HCT116 (cell line): ENCODE measurements around the gene AGMAT. TPM values are rescaled to one million over a fixed set of nuclear protein-coding genes. Genes with fewer than 3 reads are reported as not detected.

Experiments
- ATAC-seq: fragments of 200-7000 bp; cut with Tn5 transposase; 2 replicates; pipeline ENCODE4 v1.9.1; 2020; ENCODE audit warnings: mild to moderate bottlenecking, moderate library complexity
- BruUV-seq: library from RNA; stranded (reverse); fragments of 400-500 nt; replicated peaks from 2 replicates; lab custom pipeline; 2021; lab: Mats Ljungman, UMichigan
- CTCF ChIA-PET: fragments of 300-600 bp; sonication (Branson Sonifier 250); formaldehyde crosslinking; loops from one replicate; lab custom pipeline; 2021; ENCODE audit warnings: antibody characterized with exemption; lab: Charles Lee
- POLR2A ChIA-PET: fragments of 300-600, 350-600 bp; sonication (Branson Sonifier 250); formaldehyde crosslinking; loops from one replicate; lab custom pipeline; 2021; ENCODE audit warnings: antibody characterized with exemption; lab: Charles Lee
- RAD21 ChIA-PET, 2 experiments: fragments of 300-600 bp; sonication (Branson Sonifier 250); formaldehyde crosslinking; loops; one replicate each; lab custom pipeline; 2023; ENCODE audit warnings: low total read pairs in 2 of 2; ENCODE audit not compliant: uncharacterized antibody in 2 of 2, unreplicated experiment in 2 of 2, low non-redundant PET in 1 of 2; lab: Charles Lee
- DNase-seq: peaks from one replicate; pipeline ENCODE4 v3.0.0-alpha.2; 2010; ENCODE audit warnings: low read depth, low spot score
- H2AFZ ChIP-seq: fragments of 200-600 bp; shearing (Covaris generic), sonication (generic); 2 replicates; pipeline ENCODE4 v1.6.1; 2017; ENCODE audit warnings: low read depth, mixed run types, mixed read lengths, antibody characterized with exemption, low read length; ENCODE audit not compliant: poor library complexity, severe bottlenecking
- H3K27ac ChIP-seq: 2 replicates; pipeline ENCODE4 v1.5.1; 2012; ENCODE audit warnings: low read depth, low read length
- H3K27me3 ChIP-seq: fragments of 200-600 bp; sonication (generic); 2 replicates; pipeline ENCODE4 v1.6.1; 2016; ENCODE audit warnings: mixed run types, low read length, mixed read lengths; ENCODE audit not compliant: insufficient read depth
- H3K36me3 ChIP-seq, 2 experiments: fragments of 200-500 bp in 1 of 2; fragments of 200-600 bp in 1 of 2; sonication (Bioruptor generic) in 1 of 2; sonication (generic) in 1 of 2; 2 replicates each; pipeline versions ENCODE4 v1.5.1 to v1.6.1; 2014 to 2016; ENCODE audit warnings: low read length in 2 of 2, inconsistent platforms in 1 of 2, mixed read lengths in 1 of 2, mixed run types in 1 of 2; ENCODE audit not compliant: insufficient read depth in 2 of 2, control insufficient read depth in 1 of 2
- H3K4me1 ChIP-seq, 2 experiments: fragments of 200-600 bp in 1 of 2; sonication (generic) in 1 of 2; 2 replicates each; pipeline versions ENCODE4 v1.5.1 to v1.6.1; 2012 to 2017; ENCODE audit warnings: low read length in 2 of 2, inconsistent platforms in 1 of 2, mild to moderate bottlenecking in 1 of 2, mixed read lengths in 1 of 2, mixed run types in 1 of 2, moderate library complexity in 1 of 2; ENCODE audit not compliant: insufficient read depth in 2 of 2, control insufficient read depth in 1 of 2
- H3K4me2 ChIP-seq: fragments of 200-600 bp; sonication (generic); 2 replicates; pipeline ENCODE4 v1.6.1; 2017; ENCODE audit warnings: mixed run types, low read length, mixed read lengths
- H3K4me3 ChIP-seq, 2 experiments: fragments of 200-600 bp in 1 of 2; sonication (generic) in 1 of 2; replicated peaks in 1 of 2; 2 replicates each; pipeline ENCODE4 v1.5.1; 2011 to 2016; ENCODE audit warnings: low read length in 2 of 2, control low read depth in 1 of 2, low read depth in 1 of 2, mild to moderate bottlenecking in 1 of 2, mixed read lengths in 1 of 2, mixed run types in 1 of 2
- H3K79me2 ChIP-seq: fragments of 200-600 bp; sonication (generic); 2 replicates; pipeline ENCODE4 v1.6.1; 2017; ENCODE audit warnings: mild to moderate bottlenecking, mixed run types, low read length, moderate library complexity, mixed read lengths; ENCODE audit not compliant: insufficient read depth
- H3K9ac ChIP-seq: fragments of 200-600 bp; sonication (generic); 2 replicates; pipeline ENCODE4 v1.6.1; 2016; ENCODE audit warnings: low read length, mixed read lengths
- H3K9me2 ChIP-seq: fragments of 200-600 bp; sonication (generic), shearing (Covaris generic); 2 replicates; pipeline ENCODE4 v1.6.1; 2017; ENCODE audit warnings: mixed run types, mild to moderate bottlenecking, moderate library complexity; ENCODE audit not compliant: insufficient read depth
- H3K9me3 ChIP-seq, 2 experiments: fragments of 200-500 bp in 1 of 2; fragments of 200-600 bp in 1 of 2; sonication (Bioruptor generic) in 1 of 2; sonication (generic) in 1 of 2; 2 replicates each; pipeline ENCODE4 v1.6.1; 2014 to 2017; ENCODE audit warnings: low read length in 2 of 2, mixed read lengths in 2 of 2, inconsistent platforms in 1 of 2, low read depth in 1 of 2, mild to moderate bottlenecking in 1 of 2, mixed run types in 1 of 2, moderate library complexity in 1 of 2; ENCODE audit not compliant: control insufficient read depth in 1 of 2, insufficient read depth in 1 of 2
- H4K20me1 ChIP-seq: fragments of 200-600 bp; sonication (generic), shearing (Covaris generic); 2 replicates; pipeline ENCODE4 v1.6.1; 2017; ENCODE audit warnings: mixed run types, mild to moderate bottlenecking, moderate library complexity; ENCODE audit not compliant: insufficient read depth
- ATF3 ChIP-seq: IDR thresholded peaks from 2 replicates; pipeline ENCODE4 v1.6.1; 2012
- EGR1 ChIP-seq: IDR thresholded peaks from 2 replicates; pipeline ENCODE4 v1.6.1; 2012; ENCODE audit warnings: low read depth
- ELF1 ChIP-seq: IDR thresholded peaks from 2 replicates; pipeline ENCODE4 v1.6.1; 2012; ENCODE audit warnings: low read depth, borderline replicate concordance
- EZH2 ChIP-seq: fragments of 200-600 bp; sonication (generic); IDR thresholded peaks from 2 replicates; pipeline ENCODE4 v1.6.1; 2017; ENCODE audit warnings: antibody characterized with exemption, mixed run types
- EZH2phosphoT487 ChIP-seq: fragments of 200-600 bp; IDR thresholded peaks from 2 replicates; pipeline ENCODE4 v1.6.1; 2018; ENCODE audit warnings: antibody characterized with exemption, borderline replicate concordance
- JUND ChIP-seq: IDR thresholded peaks from 2 replicates; pipeline ENCODE4 v1.6.1; 2012
- POLR2A ChIP-seq: IDR thresholded peaks from 2 replicates; pipeline ENCODE4 v1.7.0; 2011; ENCODE audit warnings: borderline replicate concordance; ENCODE audit not compliant: insufficient read depth, insufficient read length; ENCODE audit errors: extremely low read depth
- RAD21 ChIP-seq: IDR thresholded peaks from 2 replicates; pipeline ENCODE4 v1.6.1; 2012; ENCODE audit warnings: low read depth, mild to moderate bottlenecking
- SP1 ChIP-seq: IDR thresholded peaks from 2 replicates; pipeline ENCODE4 v1.6.1; 2012; ENCODE audit warnings: low read depth
- YY1 ChIP-seq: IDR thresholded peaks from 2 replicates; pipeline ENCODE4 v1.6.1; 2011; ENCODE audit warnings: low read length, low read depth, moderate library complexity, mild to moderate bottlenecking; ENCODE audit not compliant: insufficient replicate concordance; ENCODE audit errors: extremely low read depth
- ZBTB33 ChIP-seq: IDR thresholded peaks from 2 replicates; pipeline ENCODE4 v1.6.1; 2011; ENCODE audit warnings: mild to moderate bottlenecking, low read length, moderate library complexity; ENCODE audit not compliant: insufficient replicate concordance; ENCODE audit errors: extremely low read depth
- ZNF274 ChIP-seq: fragments of 200-500 bp; sonication (Bioruptor generic); IDR thresholded peaks from 2 replicates; pipeline ENCODE4 v1.6.1; 2014; ENCODE audit warnings: mild to moderate bottlenecking, low read depth, low read length, inconsistent platforms
- intact Hi-C: fragments of 100-400 bp; cut with micrococcal nuclease; formaldehyde crosslinking; loops from 2 replicates; pipeline ENCODE4 v1.10.0; 2022
- total RNA-seq: library from RNA; stranded (reverse); gene quantifications from one replicate; pipeline ENCODE4 v1.2.1, GENCODE V29; 2021; ENCODE audit not compliant: unreplicated experiment
- TF ChIP-seq, protein P1 (sequence below): IDR thresholded peaks from 2 replicates; pipeline ENCODE4 v1.6.1; 2012
- TF ChIP-seq, protein P2 (sequence below), 3 experiments: fragments of 200-600 bp in 1 of 3; sonication (generic) in 1 of 3; IDR thresholded peaks in 2 of 3; conservative IDR thresholded peaks in 1 of 3; 2 replicates each; pipeline ENCODE4 v1.5.1; 2012 to 2017; ENCODE audit warnings: low read depth in 2 of 3, low read length in 2 of 3, antibody characterized with exemption in 1 of 3, borderline replicate concordance in 1 of 3, control low read depth in 1 of 3, mild to moderate bottlenecking in 1 of 3, mixed read lengths in 1 of 3, mixed run types in 1 of 3, moderate library complexity in 1 of 3; ENCODE audit not compliant: insufficient read depth in 1 of 3

The AGMAT gene
- total RNA-seq, 1 experiment from 2014 or later: not detected

DNA sequence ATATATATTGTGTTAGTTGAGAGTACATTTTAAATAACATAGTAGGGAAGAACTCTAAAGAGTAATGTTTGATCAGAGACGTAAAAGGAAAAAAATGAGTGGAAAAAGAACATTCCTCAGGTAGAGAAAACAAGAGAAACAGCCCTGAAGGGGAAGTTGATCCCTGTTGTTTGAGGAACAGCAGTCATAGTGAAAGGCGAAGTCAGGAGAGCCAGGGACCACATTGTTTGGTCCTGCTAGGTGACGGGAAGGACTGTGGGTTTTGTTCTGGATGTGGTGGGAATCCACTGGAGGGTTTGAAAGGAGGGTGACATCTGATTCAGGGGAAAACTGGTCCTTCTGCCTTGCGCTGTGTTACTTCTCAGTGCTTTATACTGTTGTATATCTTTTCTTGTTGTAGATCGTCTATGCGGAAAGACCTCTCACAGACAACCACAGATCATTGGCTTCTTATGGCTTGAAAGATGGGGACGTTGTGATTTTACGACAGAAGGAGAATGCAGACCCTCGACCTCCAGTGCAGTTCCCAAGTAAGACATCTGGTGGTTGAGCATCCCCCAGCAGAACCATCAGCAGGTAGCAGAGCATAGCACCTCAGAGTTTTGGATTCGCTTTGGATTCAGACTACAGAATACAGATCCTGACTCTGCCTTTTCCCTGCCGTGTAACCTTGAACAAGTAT is 41.6 kb upstream of the AGMAT start:
- Histone ChIP-seq H3K9ac (no peak overlapping the region), H3K4me3 (no peak overlapping the region), H3K79me2 (peaks cover 85% of the 10 kb centered on the region), H3K4me1 (no peaks in the 10 kb centered on the region), H3K36me3 (peaks cover 14 to 25% of the 10 kb centered on the region in 2 experiments; a peak in 3 of 4 replicates), H3K9me2 (no peaks in the 10 kb centered on the region), H3K27me3 (no peaks in the 10 kb centered on the region), H3K4me2 (no peak overlapping the region), H3K27ac (no peak overlapping the region), H4K20me1 (no peaks in the 10 kb centered on the region; the same call in 1 of the 2 replicates), H3K9me3 (no peaks in the 10 kb centered on the region), H2AFZ (no peak overlapping the region)
- ChIA-PET RAD21 (no interaction called here), POLR2A (no interaction called here), CTCF (no interaction called here)
- DNase-seq (no peak), ATAC-seq (no peak)
- TF ChIP-seq ZBTB33: no peak
- no peak for TF ChIP-seq ELF1
- no peak for TF ChIP-seq EGR1
- TF ChIP-seq ATF3: no peak
- no peak for TF ChIP-seq POLR2A
- no peak for TF ChIP-seq SP1
- no peak for TF ChIP-seq YY1
- no peak for TF ChIP-seq RAD21
- no peak for TF ChIP-seq ZNF274
- TF ChIP-seq EZH2phosphoT487: no peak
- TF ChIP-seq, protein P1, sequence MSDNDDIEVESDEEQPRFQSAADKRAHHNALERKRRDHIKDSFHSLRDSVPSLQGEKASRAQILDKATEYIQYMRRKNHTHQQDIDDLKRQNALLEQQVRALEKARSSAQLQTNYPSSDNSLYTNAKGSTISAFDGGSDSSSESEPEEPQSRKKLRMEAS: no peak
- TF ChIP-seq, protein P2, sequence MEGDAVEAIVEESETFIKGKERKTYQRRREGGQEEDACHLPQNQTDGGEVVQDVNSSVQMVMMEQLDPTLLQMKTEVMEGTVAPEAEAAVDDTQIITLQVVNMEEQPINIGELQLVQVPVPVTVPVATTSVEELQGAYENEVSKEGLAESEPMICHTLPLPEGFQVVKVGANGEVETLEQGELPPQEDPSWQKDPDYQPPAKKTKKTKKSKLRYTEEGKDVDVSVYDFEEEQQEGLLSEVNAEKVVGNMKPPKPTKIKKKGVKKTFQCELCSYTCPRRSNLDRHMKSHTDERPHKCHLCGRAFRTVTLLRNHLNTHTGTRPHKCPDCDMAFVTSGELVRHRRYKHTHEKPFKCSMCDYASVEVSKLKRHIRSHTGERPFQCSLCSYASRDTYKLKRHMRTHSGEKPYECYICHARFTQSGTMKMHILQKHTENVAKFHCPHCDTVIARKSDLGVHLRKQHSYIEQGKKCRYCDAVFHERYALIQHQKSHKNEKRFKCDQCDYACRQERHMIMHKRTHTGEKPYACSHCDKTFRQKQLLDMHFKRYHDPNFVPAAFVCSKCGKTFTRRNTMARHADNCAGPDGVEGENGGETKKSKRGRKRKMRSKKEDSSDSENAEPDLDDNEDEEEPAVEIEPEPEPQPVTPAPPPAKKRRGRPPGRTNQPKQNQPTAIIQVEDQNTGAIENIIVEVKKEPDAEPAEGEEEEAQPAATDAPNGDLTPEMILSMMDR (IDR thresholded peaks at IDR 0.05 in 2 of 3, conservative IDR thresholded peaks at IDR 0.05 in 1 of 3; ENCODE audit: borderline replicate concordance in 1 of 3, insufficient read depth in 1 of 3, low read depth in 2 of 3, low read length in 2 of 3): no peak
- TF ChIP-seq EZH2: no peak
- TF ChIP-seq JUND: no peak
- intact Hi-C loops: no loop called here
- no TSS peak for BruUV-seq
